Neural cell (in vitro differentiated cells): ENCODE data around the gene PLEKHG3. TPM values are rescaled to one million over a fixed set of nuclear protein-coding genes. Genes with fewer than 3 reads are reported as not detected.

Experiments
- H2AFZ ChIP-seq: fragments of 200-600, 300-800 bp; sonication (generic), shearing (Covaris generic); 2 replicates; pipeline ENCODE4 v1.6.0; 2014; ENCODE audit warnings: low read depth, mild to moderate bottlenecking, antibody characterized with exemption, low read length, moderate library complexity
- H3F3A ChIP-seq: fragments of 200-600 bp; shearing (Covaris generic); 2 replicates; pipeline ENCODE4 v1.6.1; 2016; ENCODE audit warnings: mild to moderate bottlenecking, moderate library complexity, mixed read lengths, antibody characterized with exemption, low read length; ENCODE audit not compliant: insufficient read depth, poor library complexity, severe bottlenecking
- H3K27ac ChIP-seq: fragments of 200-600, 300-800 bp; sonication (generic), shearing (Covaris generic); 2 replicates; pipeline ENCODE4 v1.5.1; 2014; ENCODE audit warnings: mild to moderate bottlenecking, low read length, moderate library complexity
- H3K27me3 ChIP-seq: fragments of 300-800, 200-600 bp; sonication (generic), shearing (Covaris generic); 2 replicates; pipeline ENCODE4 v1.6.0; 2014; ENCODE audit warnings: mild to moderate bottlenecking, low read depth, low read length, moderate library complexity; ENCODE audit not compliant: insufficient read depth
- H3K36me3 ChIP-seq: fragments of 300-800, 200-600 bp; sonication (generic), shearing (Covaris generic); 2 replicates; pipeline ENCODE4 v1.5.1; 2014; ENCODE audit warnings: mild to moderate bottlenecking, antibody characterized with exemption, low read length, moderate library complexity; ENCODE audit not compliant: insufficient read depth
- H3K4me2 ChIP-seq: fragments of 300-800, 200-600 bp; sonication (generic), shearing (Covaris generic); 2 replicates; pipeline ENCODE4 v1.6.0; 2014; ENCODE audit warnings: mild to moderate bottlenecking, low read length
- H3K4me3 ChIP-seq: fragments of 300-800, 200-600 bp; sonication (generic), shearing (Covaris generic); 2 replicates; pipeline ENCODE4 v1.5.1; 2014; ENCODE audit warnings: mild to moderate bottlenecking, low read length, moderate library complexity
- H3K79me2 ChIP-seq: fragments of 200-600 bp; shearing (Covaris generic); replicated peaks from 2 replicates; pipeline ENCODE4 v1.6.0; 2014; ENCODE audit warnings: mild to moderate bottlenecking, low read length, moderate library complexity; ENCODE audit not compliant: insufficient read depth
- H3K9ac ChIP-seq: fragments of 300-800, 200-600 bp; sonication (generic), shearing (Covaris generic); 2 replicates; pipeline ENCODE4 v1.6.1; 2016; ENCODE audit warnings: mild to moderate bottlenecking, low read length, mixed read lengths
- H3K9me2 ChIP-seq: fragments of 200-600 bp; shearing (Covaris generic); 2 replicates; pipeline ENCODE4 v1.6.1; 2016; ENCODE audit warnings: mild to moderate bottlenecking, low read length, mixed read lengths; ENCODE audit not compliant: insufficient read depth
- H3K9me3 ChIP-seq: fragments of 200-600, 300-800 bp; sonication (generic), shearing (Covaris generic); 2 replicates; pipeline ENCODE4 v1.6.1; 2016; ENCODE audit warnings: mild to moderate bottlenecking, mixed run types, low read length, moderate library complexity, mixed read lengths
- H4K20me1 ChIP-seq: fragments of 200-600 bp; shearing (Covaris generic); 2 replicates; pipeline ENCODE4 v1.6.1; 2016; ENCODE audit warnings: mild to moderate bottlenecking, mixed run types; ENCODE audit not compliant: insufficient read depth
- EP300 ChIP-seq: fragments of 450-650 bp; conservative IDR thresholded peaks from 2 replicates; pipeline ENCODE4 v1.6.1; 2014; ENCODE audit warnings: antibody characterized with exemption, mild to moderate bottlenecking, moderate library complexity; ENCODE audit not compliant: poor library complexity, severe bottlenecking
- EZH2 ChIP-seq: fragments of 200-600, 300-800 bp; shearing (Covaris generic), sonication (generic); IDR thresholded peaks from 2 replicates; pipeline ENCODE4 v1.6.1; 2014; ENCODE audit warnings: antibody characterized with exemption, low read length, borderline replicate concordance, mild to moderate bottlenecking; ENCODE audit not compliant: insufficient read depth, poor library complexity, severe bottlenecking
- MXI1 ChIP-seq: fragments of 450-650 bp; conservative IDR thresholded peaks from 2 replicates; pipeline ENCODE4 v1.6.1; 2014; ENCODE audit warnings: antibody characterized with exemption, mild to moderate bottlenecking; ENCODE audit not compliant: poor library complexity, severe bottlenecking
- POLR2AphosphoS5 ChIP-seq: IDR thresholded peaks from 2 replicates; pipeline ENCODE4 v1.6.1; 2012
- RAD21 ChIP-seq: fragments of 450-650 bp; conservative IDR thresholded peaks from 2 replicates; pipeline ENCODE4 v1.6.1; 2014; ENCODE audit warnings: antibody characterized with exemption, mild to moderate bottlenecking, moderate library complexity
- SMC3 ChIP-seq: fragments of 450-650 bp; conservative IDR thresholded peaks from 2 replicates; pipeline ENCODE4 v1.6.1; 2014; ENCODE audit warnings: antibody characterized with exemption, mild to moderate bottlenecking, moderate library complexity; ENCODE audit not compliant: poor library complexity
- TAF1 ChIP-seq: IDR thresholded peaks from 2 replicates; pipeline ENCODE4 v1.6.1; 2012; ENCODE audit warnings: low read depth
- polyA plus RNA-seq: library from polyadenylated mRNA; depleted of rRNA; stranded (reverse); fragments of >200 nt; gene quantifications from 2 replicates; pipeline ENCODE4 v1.2.3, GENCODE V29; 2014
- TF ChIP-seq, protein P1 (sequence below): fragments of 450-650 bp; IDR thresholded peaks from 2 replicates; pipeline ENCODE4 v1.5.1; 2014; ENCODE audit warnings: antibody characterized with exemption, mild to moderate bottlenecking, moderate library complexity; ENCODE audit not compliant: poor library complexity, severe bottlenecking
- TF ChIP-seq, protein P2 (sequence below): IDR thresholded peaks from 2 replicates; pipeline ENCODE4 v1.6.1; 2012; ENCODE audit warnings: borderline replicate concordance

Gene PLEKHG3
- polyA plus RNA-seq, 1 donor from 2014 or later: 15.8 TPM

DNA sequence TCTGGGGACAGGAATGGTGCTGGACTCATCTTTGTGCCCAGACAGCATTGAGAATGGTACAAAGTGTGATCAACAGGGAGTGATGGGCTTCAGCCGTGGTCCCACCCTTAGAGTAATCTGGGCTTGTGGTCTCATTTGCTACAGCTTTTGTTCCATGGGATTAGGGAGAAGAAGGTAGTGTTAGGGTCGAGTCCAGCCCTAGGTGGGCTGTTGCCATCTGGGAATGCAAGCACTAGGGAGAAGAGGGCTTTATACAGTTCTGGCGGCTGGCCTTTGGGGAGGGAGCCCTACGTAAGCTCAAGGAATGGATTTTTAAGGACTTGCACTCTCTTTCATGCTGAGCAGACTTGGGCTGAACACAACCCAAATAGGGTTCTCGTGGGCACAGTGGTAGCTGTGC, 4.9 kb downstream of the PLEKHG3 start:
- Histone ChIP-seq H3K27me3 (no peaks in the 10 kb centered on the region), H3K36me3 (no peaks in the 10 kb centered on the region), H3K9me2 (no peaks in the 10 kb centered on the region), H2AFZ (no peak overlapping the region), H3K27ac (no peak overlapping the region), H3K4me2 (no peak overlapping the region), H3F3A (no peaks in the 10 kb centered on the region), H3K4me3 (no peak overlapping the region), H4K20me1 (no peaks in the 10 kb centered on the region), H3K9ac (no peak overlapping the region), H3K9me3 (peaks cover 6% of the 10 kb centered on the region), H3K79me2 (peaks cover 45% of the 10 kb centered on the region)
- TF ChIP-seq, protein P1, sequence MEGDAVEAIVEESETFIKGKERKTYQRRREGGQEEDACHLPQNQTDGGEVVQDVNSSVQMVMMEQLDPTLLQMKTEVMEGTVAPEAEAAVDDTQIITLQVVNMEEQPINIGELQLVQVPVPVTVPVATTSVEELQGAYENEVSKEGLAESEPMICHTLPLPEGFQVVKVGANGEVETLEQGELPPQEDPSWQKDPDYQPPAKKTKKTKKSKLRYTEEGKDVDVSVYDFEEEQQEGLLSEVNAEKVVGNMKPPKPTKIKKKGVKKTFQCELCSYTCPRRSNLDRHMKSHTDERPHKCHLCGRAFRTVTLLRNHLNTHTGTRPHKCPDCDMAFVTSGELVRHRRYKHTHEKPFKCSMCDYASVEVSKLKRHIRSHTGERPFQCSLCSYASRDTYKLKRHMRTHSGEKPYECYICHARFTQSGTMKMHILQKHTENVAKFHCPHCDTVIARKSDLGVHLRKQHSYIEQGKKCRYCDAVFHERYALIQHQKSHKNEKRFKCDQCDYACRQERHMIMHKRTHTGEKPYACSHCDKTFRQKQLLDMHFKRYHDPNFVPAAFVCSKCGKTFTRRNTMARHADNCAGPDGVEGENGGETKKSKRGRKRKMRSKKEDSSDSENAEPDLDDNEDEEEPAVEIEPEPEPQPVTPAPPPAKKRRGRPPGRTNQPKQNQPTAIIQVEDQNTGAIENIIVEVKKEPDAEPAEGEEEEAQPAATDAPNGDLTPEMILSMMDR: no peak
- TF ChIP-seq SMC3: no peak
- TF ChIP-seq EP300: no peak
- TF ChIP-seq RAD21: no peak
- TF ChIP-seq, protein P2, sequence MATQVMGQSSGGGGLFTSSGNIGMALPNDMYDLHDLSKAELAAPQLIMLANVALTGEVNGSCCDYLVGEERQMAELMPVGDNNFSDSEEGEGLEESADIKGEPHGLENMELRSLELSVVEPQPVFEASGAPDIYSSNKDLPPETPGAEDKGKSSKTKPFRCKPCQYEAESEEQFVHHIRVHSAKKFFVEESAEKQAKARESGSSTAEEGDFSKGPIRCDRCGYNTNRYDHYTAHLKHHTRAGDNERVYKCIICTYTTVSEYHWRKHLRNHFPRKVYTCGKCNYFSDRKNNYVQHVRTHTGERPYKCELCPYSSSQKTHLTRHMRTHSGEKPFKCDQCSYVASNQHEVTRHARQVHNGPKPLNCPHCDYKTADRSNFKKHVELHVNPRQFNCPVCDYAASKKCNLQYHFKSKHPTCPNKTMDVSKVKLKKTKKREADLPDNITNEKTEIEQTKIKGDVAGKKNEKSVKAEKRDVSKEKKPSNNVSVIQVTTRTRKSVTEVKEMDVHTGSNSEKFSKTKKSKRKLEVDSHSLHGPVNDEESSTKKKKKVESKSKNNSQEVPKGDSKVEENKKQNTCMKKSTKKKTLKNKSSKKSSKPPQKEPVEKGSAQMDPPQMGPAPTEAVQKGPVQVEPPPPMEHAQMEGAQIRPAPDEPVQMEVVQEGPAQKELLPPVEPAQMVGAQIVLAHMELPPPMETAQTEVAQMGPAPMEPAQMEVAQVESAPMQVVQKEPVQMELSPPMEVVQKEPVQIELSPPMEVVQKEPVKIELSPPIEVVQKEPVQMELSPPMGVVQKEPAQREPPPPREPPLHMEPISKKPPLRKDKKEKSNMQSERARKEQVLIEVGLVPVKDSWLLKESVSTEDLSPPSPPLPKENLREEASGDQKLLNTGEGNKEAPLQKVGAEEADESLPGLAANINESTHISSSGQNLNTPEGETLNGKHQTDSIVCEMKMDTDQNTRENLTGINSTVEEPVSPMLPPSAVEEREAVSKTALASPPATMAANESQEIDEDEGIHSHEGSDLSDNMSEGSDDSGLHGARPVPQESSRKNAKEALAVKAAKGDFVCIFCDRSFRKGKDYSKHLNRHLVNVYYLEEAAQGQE: no peak
- no peak for TF ChIP-seq POLR2AphosphoS5
- no peak for TF ChIP-seq TAF1

DNA sequence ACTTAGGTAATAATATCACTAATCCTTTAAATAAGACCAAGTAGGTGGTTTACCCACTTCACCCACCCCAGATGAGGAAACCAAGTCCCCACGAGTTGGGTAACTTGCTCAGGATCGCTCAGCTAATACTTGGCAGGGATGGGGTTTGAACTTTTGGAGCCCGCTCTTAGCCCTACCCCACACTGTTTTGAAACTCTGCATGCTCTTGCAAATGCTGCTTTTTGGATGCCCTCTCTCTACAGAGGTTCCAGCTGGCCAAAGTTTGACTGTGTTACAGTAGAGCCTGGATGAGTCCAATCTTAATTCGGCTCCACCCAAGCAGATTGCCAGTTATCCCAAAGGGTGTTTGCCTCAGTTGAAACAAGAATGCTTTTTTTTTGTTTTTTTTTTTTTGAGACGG, 6.8 kb downstream of the PLEKHG3 start:
- Histone ChIP-seq H2AFZ (no peak overlapping the region), H3K9me3 (peaks cover 6% of the 10 kb centered on the region), H3F3A (no peaks in the 10 kb centered on the region), H3K9me2 (no peaks in the 10 kb centered on the region), H3K27me3 (no peaks in the 10 kb centered on the region), H3K36me3 (no peaks in the 10 kb centered on the region), H3K9ac (no peak overlapping the region), H3K79me2 (peaks cover 38% of the 10 kb centered on the region), H3K4me3 (no peak overlapping the region), H3K27ac (no peak overlapping the region), H3K4me2 (no peak overlapping the region), H4K20me1 (no peaks in the 10 kb centered on the region)
- no peak for TF ChIP-seq MXI1
- TF ChIP-seq, protein P1: no peak
- no peak for TF ChIP-seq RAD21
- no peak for TF ChIP-seq TAF1
- TF ChIP-seq POLR2AphosphoS5: no peak
- no peak for TF ChIP-seq EZH2
- TF ChIP-seq SMC3: no peak
- TF ChIP-seq, protein P2: no peak
- no peak for TF ChIP-seq EP300
